ENCODE measurements around the gene GPATCH4.
"Not testable (repeated sequence)": the region's sequence is repeated elsewhere in the genome, so short reads cannot be mapped to it uniquely, and the experiment has no call there.

GPATCH4 gene

DNA sequence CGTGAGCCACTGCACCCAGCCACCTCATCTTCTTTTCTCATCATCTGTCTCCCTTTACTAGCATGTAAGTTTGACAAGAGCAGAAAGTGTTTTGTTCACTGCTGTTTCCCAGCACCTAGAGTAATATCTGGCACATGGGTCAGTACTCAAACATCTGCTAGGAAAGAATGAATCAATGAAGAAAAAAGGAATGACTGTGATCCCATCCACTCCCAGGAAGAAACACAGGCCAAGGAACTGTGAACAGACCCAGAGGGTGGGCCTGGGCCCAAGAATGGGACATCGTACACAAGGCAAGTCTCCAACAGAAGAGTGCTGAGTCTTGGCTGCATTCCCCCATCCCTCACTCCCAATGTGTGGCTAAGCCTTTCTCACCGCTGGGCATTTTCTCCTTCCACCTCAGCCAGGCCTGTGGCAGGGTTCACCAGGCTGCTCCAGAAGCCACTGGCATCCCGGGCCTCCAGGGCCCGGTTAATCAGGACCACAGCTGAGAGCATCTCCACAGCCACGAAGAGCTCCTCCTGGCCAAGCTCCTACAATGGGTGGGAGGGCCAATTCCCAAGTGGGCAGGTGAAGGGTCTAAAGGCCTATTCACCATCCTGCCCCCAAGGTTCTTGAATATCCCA is 47.3 kb downstream of the GPATCH4 start:
- TF ChIP-seq PAX5 (IDR thresholded peaks at IDR 0.05; ENCODE audit: insufficient read depth, low read length, severe bottlenecking) (no peak), POLR2AphosphoS5 (IDR thresholded peaks at IDR 0.05; ENCODE audit: low read depth, low read length) (no peak), TAF1 (IDR thresholded peaks at IDR 0.05; ENCODE audit: low read depth, low read length) (no peak), SPI1 (IDR thresholded peaks at IDR 0.05; ENCODE audit: low read depth, low read length) (no peak), POU2F2 (IDR thresholded peaks at IDR 0.05; ENCODE audit: low read depth, low read length) (no peak), POLR2A (IDR thresholded peaks at IDR 0.05; ENCODE audit: low read depth, low read length) (no peak)
- FAIRE-seq (no peak), DNase-seq (ENCODE audit: insufficient read length, low spot score) (no peak)

DNA sequence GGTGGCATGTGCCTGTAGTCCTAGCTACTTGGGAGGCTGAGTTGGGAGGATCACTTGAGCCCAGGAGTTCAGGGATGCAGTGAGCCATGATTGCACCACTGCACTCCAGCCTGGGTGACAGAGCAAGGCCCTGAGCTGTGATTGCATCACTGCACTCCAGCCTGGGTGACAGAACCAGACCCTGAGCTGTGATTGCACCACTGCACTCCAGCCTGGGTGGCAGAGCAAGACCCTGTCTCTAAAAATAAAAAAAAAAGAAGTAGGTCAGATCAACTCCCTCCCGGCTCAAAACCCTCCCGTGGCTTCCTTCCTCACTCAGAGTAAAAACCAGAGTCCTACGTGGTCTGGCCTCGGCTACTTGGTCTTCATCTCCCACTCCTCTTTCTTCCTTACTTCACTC is 48.3 kb downstream of the GPATCH4 start:
- not testable (repeated sequence) for DNase-seq (ENCODE audit: insufficient read length, low spot score); FAIRE-seq

DNA sequence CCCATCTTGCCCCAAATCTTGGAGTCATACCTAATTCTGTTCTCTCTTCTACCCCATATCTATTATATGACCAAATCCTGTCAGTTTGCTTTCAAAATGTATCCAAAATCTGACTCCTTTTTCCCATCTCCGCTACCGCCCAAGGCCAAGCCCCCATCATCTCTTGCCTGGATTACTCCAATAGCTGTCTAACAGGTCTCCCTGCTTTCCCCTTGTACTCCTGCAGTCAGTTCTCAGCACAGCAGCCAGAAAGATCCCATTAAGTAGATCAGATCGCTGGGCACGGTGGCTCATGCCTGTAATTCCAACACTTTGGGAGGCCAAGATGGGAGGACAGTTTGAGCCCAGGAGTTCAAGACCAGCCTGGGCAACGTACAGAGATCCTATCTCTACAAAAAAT is 48.8 kb downstream of the GPATCH4 start:
- DNase-seq (ENCODE audit: insufficient read length, low spot score) (no peak), FAIRE-seq (no peak)
- TF ChIP-seq POU2F2 (IDR thresholded peaks at IDR 0.05; ENCODE audit: low read depth, low read length): no peak
- TF ChIP-seq SPI1 (IDR thresholded peaks at IDR 0.05; ENCODE audit: low read depth, low read length): no peak
- no peak for TF ChIP-seq POLR2AphosphoS5 (IDR thresholded peaks at IDR 0.05; ENCODE audit: low read depth, low read length)
- TF ChIP-seq TAF1 (IDR thresholded peaks at IDR 0.05; ENCODE audit: low read depth, low read length): no peak
- TF ChIP-seq POLR2A (IDR thresholded peaks at IDR 0.05; ENCODE audit: low read depth, low read length): no peak
- TF ChIP-seq PAX5 (IDR thresholded peaks at IDR 0.05; ENCODE audit: insufficient read depth, low read length, severe bottlenecking): no peak

DNA sequence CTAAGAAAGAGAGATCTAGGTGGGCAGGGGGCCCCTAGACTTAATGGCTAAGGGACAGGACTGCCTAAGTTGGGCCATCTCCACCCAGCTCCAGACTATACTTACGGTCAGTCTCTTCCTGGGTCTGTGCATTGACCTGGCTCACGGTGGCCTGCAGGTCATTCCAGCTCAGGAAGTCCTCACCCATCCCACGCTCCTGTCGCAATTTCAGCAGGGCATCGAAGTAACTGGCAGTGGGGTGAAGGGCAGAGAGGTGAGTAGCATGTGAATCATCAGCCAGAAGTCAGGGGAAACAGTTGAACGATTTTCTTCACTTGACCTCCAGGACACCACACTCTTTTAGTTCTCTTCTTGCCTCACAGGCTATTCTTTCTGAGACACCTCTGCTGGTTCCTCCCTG is 49.4 kb downstream of the GPATCH4 start:
- TF ChIP-seq SPI1 (IDR thresholded peaks at IDR 0.05; ENCODE audit: low read depth, low read length): no peak
- no peak for TF ChIP-seq POU2F2 (IDR thresholded peaks at IDR 0.05; ENCODE audit: low read depth, low read length)
- TF ChIP-seq TAF1 (IDR thresholded peaks at IDR 0.05; ENCODE audit: low read depth, low read length): no peak
- TF ChIP-seq PAX5 (IDR thresholded peaks at IDR 0.05; ENCODE audit: insufficient read depth, low read length, severe bottlenecking): no peak
- no peak for TF ChIP-seq POLR2AphosphoS5 (IDR thresholded peaks at IDR 0.05; ENCODE audit: low read depth, low read length)
- no peak for TF ChIP-seq POLR2A (IDR thresholded peaks at IDR 0.05; ENCODE audit: low read depth, low read length)
- peak; percentile 55 for FAIRE-seq
- DNase-seq (ENCODE audit: insufficient read length, low spot score): no peak

DNA sequence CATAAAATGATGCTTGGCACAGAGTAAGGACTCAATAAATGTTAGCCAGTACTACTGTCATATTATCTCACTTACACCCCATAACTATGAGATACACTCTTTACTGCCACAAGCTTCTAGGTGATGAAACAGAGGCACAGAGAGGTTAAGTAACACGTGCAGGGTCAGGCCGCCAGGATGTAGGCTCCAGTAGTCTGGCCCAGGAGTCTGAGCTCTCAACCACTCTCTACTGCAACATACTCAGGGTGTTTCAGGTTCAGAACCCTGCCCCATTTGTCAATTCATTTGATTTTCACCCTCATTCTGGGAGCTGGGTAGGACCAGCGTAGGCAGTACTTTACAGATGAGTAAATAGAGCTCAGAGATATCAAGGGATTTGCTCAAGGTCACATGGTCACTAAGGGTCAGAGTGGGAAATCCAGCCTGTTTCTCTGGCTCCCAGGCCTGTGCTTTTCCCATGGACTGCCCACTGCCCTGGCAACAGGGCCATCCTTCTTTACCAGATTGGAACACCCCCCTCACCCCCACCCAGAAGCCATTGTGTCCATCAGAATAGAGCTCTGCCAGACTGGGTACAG is 50.1 kb downstream of the GPATCH4 start:
- no peak for TF ChIP-seq SPI1 (IDR thresholded peaks at IDR 0.05; ENCODE audit: low read depth, low read length)
- TF ChIP-seq POLR2AphosphoS5 (IDR thresholded peaks at IDR 0.05; ENCODE audit: low read depth, low read length): no peak
- TF ChIP-seq PAX5 (IDR thresholded peaks at IDR 0.05; ENCODE audit: insufficient read depth, low read length, severe bottlenecking): no peak
- no peak for TF ChIP-seq TAF1 (IDR thresholded peaks at IDR 0.05; ENCODE audit: low read depth, low read length)
- TF ChIP-seq POU2F2 (IDR thresholded peaks at IDR 0.05; ENCODE audit: low read depth, low read length): no peak
- TF ChIP-seq POLR2A (IDR thresholded peaks at IDR 0.05; ENCODE audit: low read depth, low read length): no peak
- FAIRE-seq (peak; percentile 26), DNase-seq (ENCODE audit: insufficient read length, low spot score) (no peak)

DNA sequence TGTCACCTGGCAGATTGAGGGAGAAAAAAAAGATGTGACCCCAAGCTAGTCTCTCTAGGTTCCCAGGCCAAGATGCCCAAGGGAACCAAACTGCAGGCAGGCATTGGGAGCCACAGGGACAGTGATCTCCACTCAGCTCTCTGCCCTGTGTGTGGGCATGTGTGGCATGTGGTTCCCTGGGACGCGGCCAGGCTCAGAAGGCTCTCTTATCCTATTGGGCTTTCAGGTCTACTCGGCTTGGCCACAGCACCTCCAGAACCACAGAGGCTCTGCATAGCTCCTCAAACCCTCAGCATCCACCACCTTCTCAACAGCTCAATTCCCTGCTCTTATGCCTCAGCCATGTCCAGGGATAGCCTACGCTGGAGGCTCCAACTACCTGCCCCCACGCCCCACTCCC is 50.9 kb downstream of the GPATCH4 start:
- no peak for DNase-seq (ENCODE audit: insufficient read length, low spot score)
- TF ChIP-seq TAF1 (IDR thresholded peaks at IDR 0.05; ENCODE audit: low read depth, low read length): no peak
- TF ChIP-seq POLR2AphosphoS5 (IDR thresholded peaks at IDR 0.05; ENCODE audit: low read depth, low read length): no peak
- no peak for TF ChIP-seq POLR2A (IDR thresholded peaks at IDR 0.05; ENCODE audit: low read depth, low read length)
- no peak for TF ChIP-seq PAX5 (IDR thresholded peaks at IDR 0.05; ENCODE audit: insufficient read depth, low read length, severe bottlenecking)
- TF ChIP-seq SPI1 (IDR thresholded peaks at IDR 0.05; ENCODE audit: low read depth, low read length): no peak
- no peak for TF ChIP-seq POU2F2 (IDR thresholded peaks at IDR 0.05; ENCODE audit: low read depth, low read length)
- FAIRE-seq: no peak

DNA sequence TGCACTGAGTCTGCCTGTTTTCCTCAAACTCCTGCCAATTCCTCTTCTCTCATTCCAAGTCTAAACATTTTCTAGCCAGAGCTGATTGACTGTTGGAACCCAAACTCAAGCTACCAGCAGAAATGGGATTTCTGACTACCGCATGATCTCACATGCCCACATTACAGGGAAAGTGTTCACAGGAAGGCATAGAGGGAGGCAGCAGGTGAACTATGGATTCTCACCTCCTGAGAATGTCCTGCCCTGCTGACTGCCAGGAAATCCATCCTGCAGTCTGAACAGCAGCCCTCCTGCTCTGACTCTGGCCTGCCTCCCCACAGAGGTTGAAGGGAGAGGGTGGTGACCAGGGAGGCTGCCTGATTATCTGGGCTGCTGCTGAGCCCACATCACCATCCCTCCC is 51.4 kb downstream of the GPATCH4 start:
- DNase-seq (ENCODE audit: insufficient read length, low spot score) (no peak), FAIRE-seq (no peak)
- TF ChIP-seq POU2F2 (IDR thresholded peaks at IDR 0.05; ENCODE audit: low read depth, low read length): no peak
- TF ChIP-seq PAX5 (IDR thresholded peaks at IDR 0.05; ENCODE audit: insufficient read depth, low read length, severe bottlenecking): no peak
- TF ChIP-seq POLR2AphosphoS5 (IDR thresholded peaks at IDR 0.05; ENCODE audit: low read depth, low read length): no peak
- no peak for TF ChIP-seq POLR2A (IDR thresholded peaks at IDR 0.05; ENCODE audit: low read depth, low read length)
- TF ChIP-seq SPI1 (IDR thresholded peaks at IDR 0.05; ENCODE audit: low read depth, low read length): no peak
- no peak for TF ChIP-seq TAF1 (IDR thresholded peaks at IDR 0.05; ENCODE audit: low read depth, low read length)

DNA sequence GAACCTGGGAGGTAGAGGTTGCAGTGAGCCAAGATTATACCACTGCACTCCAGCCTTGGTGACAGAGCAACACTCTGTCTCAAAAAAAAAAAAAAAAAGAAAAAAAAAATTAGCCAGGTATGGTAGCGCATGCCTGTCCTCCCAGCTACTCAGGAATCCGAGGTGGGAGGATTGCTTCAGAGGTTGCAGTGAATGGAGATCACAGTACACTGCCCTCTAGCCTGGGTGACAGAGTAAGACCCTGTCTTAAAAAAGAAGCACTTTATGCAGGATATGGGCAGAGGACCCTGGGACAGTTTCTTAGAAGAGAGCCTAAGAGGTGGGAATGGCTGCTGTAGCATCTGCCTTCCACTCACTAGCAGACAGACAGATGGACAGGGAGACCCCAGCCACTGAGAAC is 51.9 kb downstream of the GPATCH4 start:
- TF ChIP-seq SPI1 (IDR thresholded peaks at IDR 0.05; ENCODE audit: low read depth, low read length): no peak
- TF ChIP-seq TAF1 (IDR thresholded peaks at IDR 0.05; ENCODE audit: low read depth, low read length): no peak
- no peak for TF ChIP-seq POU2F2 (IDR thresholded peaks at IDR 0.05; ENCODE audit: low read depth, low read length)
- no peak for TF ChIP-seq POLR2AphosphoS5 (IDR thresholded peaks at IDR 0.05; ENCODE audit: low read depth, low read length)
- TF ChIP-seq POLR2A (IDR thresholded peaks at IDR 0.05; ENCODE audit: low read depth, low read length): no peak
- TF ChIP-seq PAX5 (IDR thresholded peaks at IDR 0.05; ENCODE audit: insufficient read depth, low read length, severe bottlenecking): no peak
- DNase-seq (ENCODE audit: insufficient read length, low spot score) (no peak), FAIRE-seq (no peak)

DNA sequence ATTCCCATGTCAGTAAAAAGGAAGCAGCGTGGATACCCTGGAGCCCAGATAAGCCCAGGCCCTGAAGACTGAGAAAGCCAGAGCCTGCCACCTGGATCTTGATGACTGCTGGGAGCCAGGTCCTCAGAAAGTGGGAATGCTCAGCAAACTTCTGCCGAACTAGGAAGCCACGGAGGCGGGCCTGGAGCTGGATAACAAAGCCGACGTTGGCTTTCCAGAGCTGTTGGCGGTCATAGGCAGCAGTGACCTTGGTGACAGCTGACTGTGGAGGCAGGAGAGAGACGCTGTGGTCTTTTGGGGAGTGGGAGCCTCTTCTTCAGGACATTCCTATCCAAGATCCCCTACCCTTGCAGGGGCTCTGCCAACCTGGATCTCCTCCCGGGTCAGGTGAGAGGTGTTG is 53.3 kb downstream of the GPATCH4 start:
- DNase-seq (ENCODE audit: insufficient read length, low spot score): no peak
- FAIRE-seq: no peak
- TF ChIP-seq POLR2AphosphoS5 (IDR thresholded peaks at IDR 0.05; ENCODE audit: low read depth, low read length) (no peak), POU2F2 (IDR thresholded peaks at IDR 0.05; ENCODE audit: low read depth, low read length) (no peak), SPI1 (IDR thresholded peaks at IDR 0.05; ENCODE audit: low read depth, low read length) (no peak), POLR2A (IDR thresholded peaks at IDR 0.05; ENCODE audit: low read depth, low read length) (no peak), TAF1 (IDR thresholded peaks at IDR 0.05; ENCODE audit: low read depth, low read length) (no peak), PAX5 (IDR thresholded peaks at IDR 0.05; ENCODE audit: insufficient read depth, low read length, severe bottlenecking) (no peak)

DNA sequence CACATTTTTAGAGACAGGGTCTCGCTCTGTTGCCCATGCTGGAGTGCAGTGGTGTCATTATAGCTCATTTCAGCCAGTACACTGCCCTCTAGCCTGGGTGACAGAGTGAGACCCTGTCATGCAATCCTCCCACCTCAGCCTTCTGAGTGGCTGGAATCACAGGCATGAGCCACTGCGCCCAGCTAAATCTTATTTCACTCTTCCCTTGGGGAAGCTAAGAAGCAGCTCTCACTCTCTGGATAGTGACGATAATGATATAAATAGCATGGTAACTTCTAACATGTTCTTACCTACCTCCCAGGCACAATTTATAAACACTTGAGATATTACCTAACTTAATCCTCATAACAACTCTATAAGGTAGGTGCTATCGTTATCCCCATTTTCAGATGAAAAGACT is 53.8 kb downstream of the GPATCH4 start:
- FAIRE-seq: no peak
- no peak for DNase-seq (ENCODE audit: insufficient read length, low spot score)
- TF ChIP-seq TAF1 (IDR thresholded peaks at IDR 0.05; ENCODE audit: low read depth, low read length): no peak
- TF ChIP-seq POLR2AphosphoS5 (IDR thresholded peaks at IDR 0.05; ENCODE audit: low read depth, low read length): no peak
- no peak for TF ChIP-seq POLR2A (IDR thresholded peaks at IDR 0.05; ENCODE audit: low read depth, low read length)
- TF ChIP-seq PAX5 (IDR thresholded peaks at IDR 0.05; ENCODE audit: insufficient read depth, low read length, severe bottlenecking): no peak
- no peak for TF ChIP-seq POU2F2 (IDR thresholded peaks at IDR 0.05; ENCODE audit: low read depth, low read length)
- no peak for TF ChIP-seq SPI1 (IDR thresholded peaks at IDR 0.05; ENCODE audit: low read depth, low read length)

Data from GM12891 (cell line).